Measurements from ENCODE around the gene NUP50. TPM values are rescaled to one million over a fixed set of nuclear protein-coding genes. Genes with fewer than 3 reads are reported as not detected.

The NUP50 gene
- total RNA-seq, 6 donors from 2014 or later, result 57.9 to 115 (median 66.7) TPM

DNA sequence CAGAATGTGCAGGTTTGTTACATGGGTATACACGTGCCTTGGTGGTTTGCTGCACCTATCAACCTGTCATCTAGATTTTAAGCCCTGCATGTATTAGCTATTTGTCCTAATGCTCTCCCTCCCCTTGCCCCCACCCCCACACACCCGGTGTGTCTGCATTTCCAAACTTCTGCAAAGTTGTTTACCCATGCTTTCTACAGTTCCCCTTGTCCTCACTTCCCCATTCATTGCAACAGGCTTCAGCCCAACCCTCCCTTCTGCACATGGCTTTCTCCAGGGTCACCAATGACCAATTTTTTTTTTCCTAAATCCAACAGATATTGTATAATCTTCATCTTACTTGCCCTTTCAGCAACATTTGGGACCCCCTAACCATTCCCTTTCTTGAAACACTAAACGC lies 32.0 kb upstream of the NUP50 start:
- peaks cover 0 to 9% (median 6%) of the 10 kb centered on the region in 4 donors for H3K9me3 ChIP-seq
- peak; percentile 70 to 85 for ATAC-seq (ENCODE audit: low FRiP score in 2 of 2)
- no peak overlapping the region for H3K4me3 ChIP-seq
- no peaks in the 10 kb centered on the region for H3K27me3 ChIP-seq
- WGBS, 2 donors, result 59 to 64% methylated on average over 3 of the region's 3 CpGs
- H3K4me1 ChIP-seq, result no peaks in the 10 kb centered on the region
- peak overlapping the region in 1 of 4 donors; percentile 63 for H3K27ac ChIP-seq
- H3K36me3 ChIP-seq, result peaks cover 0 to 22% (median 16%) of the 10 kb centered on the region in 4 donors
- peak in 1 of 2 donors; percentile 54 for DNase-seq
- TF ChIP-seq POLR2A (IDR thresholded peaks at IDR 0.05) (no peak), POLR2AphosphoS5 (IDR thresholded peaks at IDR 0.05) (peak in 1 of 2 donors; percentile 34)

DNA sequence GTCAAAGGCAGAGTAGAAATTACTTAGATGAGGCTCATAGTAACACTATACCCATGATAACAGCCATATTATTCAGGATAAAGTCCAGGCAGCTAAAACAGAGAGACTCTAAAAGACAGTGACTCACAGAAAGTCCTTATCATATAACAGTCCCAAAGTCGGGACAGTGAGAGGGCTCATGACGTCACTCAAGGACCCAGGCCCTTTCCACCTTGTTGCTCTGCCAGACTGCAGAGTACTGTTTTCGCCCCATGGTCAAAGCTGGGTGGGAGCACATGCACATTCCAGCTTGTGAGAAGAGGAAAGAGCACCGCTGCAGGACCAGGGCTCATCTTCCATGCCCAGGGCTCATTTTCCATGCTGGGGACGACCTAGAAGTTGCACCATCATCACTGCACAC lies 29.4 kb upstream of the NUP50 start:
- Histone ChIP-seq H3K4me3 (no peak overlapping the region), H3K4me1 (no peaks in the 10 kb centered on the region), H3K27ac (no peak overlapping the region), H3K9me3 (peaks cover 0 to 9% (median 6%) of the 10 kb centered on the region in 4 donors), H3K27me3 (no peaks in the 10 kb centered on the region), H3K36me3 (peaks cover 0 to 22% (median 16%) of the 10 kb centered on the region in 4 donors)
- WGBS, 2 donors, result 97 to 98% methylated on average over 4 to 5 of the region's 5 CpGs
- DNase-seq (no peak), ATAC-seq (ENCODE audit: low FRiP score in 2 of 2) (no peak)
- no peak for TF ChIP-seq POLR2A (IDR thresholded peaks at IDR 0.05)
- TF ChIP-seq EP300 (IDR thresholded peaks at IDR 0.05), result no peak
- TF ChIP-seq, protein P1, sequence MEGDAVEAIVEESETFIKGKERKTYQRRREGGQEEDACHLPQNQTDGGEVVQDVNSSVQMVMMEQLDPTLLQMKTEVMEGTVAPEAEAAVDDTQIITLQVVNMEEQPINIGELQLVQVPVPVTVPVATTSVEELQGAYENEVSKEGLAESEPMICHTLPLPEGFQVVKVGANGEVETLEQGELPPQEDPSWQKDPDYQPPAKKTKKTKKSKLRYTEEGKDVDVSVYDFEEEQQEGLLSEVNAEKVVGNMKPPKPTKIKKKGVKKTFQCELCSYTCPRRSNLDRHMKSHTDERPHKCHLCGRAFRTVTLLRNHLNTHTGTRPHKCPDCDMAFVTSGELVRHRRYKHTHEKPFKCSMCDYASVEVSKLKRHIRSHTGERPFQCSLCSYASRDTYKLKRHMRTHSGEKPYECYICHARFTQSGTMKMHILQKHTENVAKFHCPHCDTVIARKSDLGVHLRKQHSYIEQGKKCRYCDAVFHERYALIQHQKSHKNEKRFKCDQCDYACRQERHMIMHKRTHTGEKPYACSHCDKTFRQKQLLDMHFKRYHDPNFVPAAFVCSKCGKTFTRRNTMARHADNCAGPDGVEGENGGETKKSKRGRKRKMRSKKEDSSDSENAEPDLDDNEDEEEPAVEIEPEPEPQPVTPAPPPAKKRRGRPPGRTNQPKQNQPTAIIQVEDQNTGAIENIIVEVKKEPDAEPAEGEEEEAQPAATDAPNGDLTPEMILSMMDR (IDR thresholded peaks at IDR 0.05), result no peak
- no peak for TF ChIP-seq POLR2AphosphoS5 (IDR thresholded peaks at IDR 0.05)

DNA sequence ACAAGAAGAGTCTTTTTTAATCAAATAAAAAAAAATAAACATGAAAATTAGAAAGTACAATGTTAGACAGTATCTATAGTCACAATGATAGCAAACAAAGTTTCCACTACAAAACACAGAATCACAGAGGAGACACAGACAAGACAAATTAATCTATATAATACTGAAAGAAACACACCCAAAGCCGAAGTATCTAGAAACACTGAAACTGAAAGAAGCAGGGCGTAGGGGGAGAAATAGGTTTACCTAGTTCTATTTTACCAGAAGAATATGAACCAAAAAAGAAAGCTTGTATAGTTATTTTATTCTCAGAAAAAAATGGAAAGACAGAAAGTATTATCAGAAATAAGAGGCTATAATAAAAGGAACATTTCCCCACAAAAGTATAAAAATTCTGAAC lies 27.1 kb upstream of the NUP50 start:
- no peak for ATAC-seq (ENCODE audit: low FRiP score in 2 of 2)
- DNase-seq, result no peak
- peaks cover 0 to 22% (median 16%) of the 10 kb centered on the region in 4 donors for H3K36me3 ChIP-seq
- TF ChIP-seq EP300 (IDR thresholded peaks at IDR 0.05) (no peak), POLR2A (IDR thresholded peaks at IDR 0.05) (no peak), POLR2AphosphoS5 (IDR thresholded peaks at IDR 0.05) (no peak)
- TF ChIP-seq, protein P1 (IDR thresholded peaks at IDR 0.05), result no peak
- H3K27me3 ChIP-seq, result no peaks in the 10 kb centered on the region
- WGBS, 2 donors, result 84 to 97% methylated on average over 2 of the region's 2 CpGs
- H3K4me1 ChIP-seq, result no peaks in the 10 kb centered on the region
- no peak overlapping the region for H3K4me3 ChIP-seq
- no peak overlapping the region for H3K27ac ChIP-seq
- H3K9me3 ChIP-seq, result peaks cover 0 to 9% (median 6%) of the 10 kb centered on the region in 4 donors

DNA sequence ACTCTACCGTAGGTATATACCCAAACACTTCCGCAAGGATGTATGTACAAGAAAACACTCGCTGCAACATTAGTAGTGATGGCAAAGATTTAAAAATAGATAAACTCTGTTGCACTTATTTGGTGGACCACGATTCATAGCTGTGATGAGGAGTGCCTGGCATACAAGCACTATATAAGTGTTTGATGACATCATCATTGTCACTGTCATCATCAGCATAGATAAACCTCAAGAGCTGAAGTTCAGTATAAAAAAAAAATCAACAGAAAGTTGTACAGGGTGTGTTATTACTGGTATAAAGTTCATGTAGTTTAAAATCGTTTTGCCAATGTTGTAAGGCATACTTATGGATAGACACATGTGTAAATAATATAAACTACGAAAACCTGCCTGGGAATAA lies 24.0 kb upstream of the NUP50 start:
- H3K27me3 ChIP-seq, result no peaks in the 10 kb centered on the region
- H3K4me1 ChIP-seq, result no peaks in the 10 kb centered on the region
- peaks cover 0 to 2% (median 1%) of the 10 kb centered on the region in 4 donors for H3K36me3 ChIP-seq
- DNase-seq (no peak), ATAC-seq (ENCODE audit: low FRiP score in 2 of 2) (no peak)
- H3K9me3 ChIP-seq, result peaks cover 0 to 3% (median 1%) of the 10 kb centered on the region in 4 donors
- no peak for TF ChIP-seq POLR2AphosphoS5 (IDR thresholded peaks at IDR 0.05)
- TF ChIP-seq, protein P1 (IDR thresholded peaks at IDR 0.05), result no peak
- TF ChIP-seq EP300 (IDR thresholded peaks at IDR 0.05), result no peak
- no peak for TF ChIP-seq POLR2A (IDR thresholded peaks at IDR 0.05)
- 90 to 92% methylated on average over 6 of the region's 6 CpGs for WGBS, 2 donors
- H3K4me3 ChIP-seq, result no peak overlapping the region
- H3K27ac ChIP-seq, result no peak overlapping the region

DNA sequence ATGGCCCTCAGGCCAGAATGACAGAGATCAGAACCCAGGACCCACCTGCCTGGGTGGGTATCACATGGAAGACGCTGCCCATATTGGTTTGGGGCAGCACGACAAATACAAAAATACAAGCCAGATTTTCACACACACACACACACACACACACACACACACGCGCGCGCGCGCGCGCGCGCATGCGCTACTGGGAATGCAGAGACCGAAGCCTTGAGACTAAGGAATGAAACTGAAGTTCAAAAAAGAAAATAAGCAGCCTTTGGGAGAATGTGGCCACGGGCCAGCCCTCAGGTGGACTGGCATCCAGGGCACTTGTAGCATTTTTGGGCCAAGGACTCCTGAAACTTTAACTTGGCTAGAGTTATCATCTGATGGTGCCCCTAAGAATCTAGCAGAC lies 21.3 kb upstream of the NUP50 start:
- no peaks in the 10 kb centered on the region for H3K27me3 ChIP-seq
- ATAC-seq (ENCODE audit: low FRiP score in 2 of 2) (no peak), DNase-seq (peak in 1 of 2 donors; percentile 56)
- no peaks in the 10 kb centered on the region for H3K4me1 ChIP-seq
- H3K27ac ChIP-seq, result no peak overlapping the region
- no peaks in the 10 kb centered on the region for H3K36me3 ChIP-seq
- no peak for TF ChIP-seq POLR2A (IDR thresholded peaks at IDR 0.05)
- TF ChIP-seq, protein P1 (IDR thresholded peaks at IDR 0.05), result no peak
- TF ChIP-seq EP300 (IDR thresholded peaks at IDR 0.05), result no peak
- TF ChIP-seq POLR2AphosphoS5 (IDR thresholded peaks at IDR 0.05), result no peak
- 86 to 91% methylated on average over 15 of the region's 15 CpGs for WGBS, 2 donors
- H3K9me3 ChIP-seq, result peaks cover 0 to 3% (median 0%) of the 10 kb centered on the region in 4 donors
- H3K4me3 ChIP-seq, result no peak overlapping the region
